H1 (cell line): ENCODE data around the gene DNAJC16.

Experiments
- CEBPB ChIP-seq: IDR thresholded peaks from 2 replicates; pipeline ENCODE4 v1.6.1; 2012; ENCODE audit warnings: low read depth, low read length
- CTCF ChIP-seq, 3 experiments: IDR thresholded peaks; 1 replicate in 2 of 3; 2 replicates in 1 of 3; pipeline versions ENCODE4 v1.5.1 to v1.6.1; 2011; ENCODE audit warnings: low read length in 3 of 3, mild to moderate bottlenecking in 3 of 3, inconsistent platforms in 2 of 3, low read depth in 1 of 3, moderate library complexity in 1 of 3; ENCODE audit not compliant: insufficient read depth in 1 of 3; ENCODE audit errors: control extremely low read depth in 1 of 3
- MAX ChIP-seq: IDR thresholded peaks from 2 replicates; pipeline ENCODE4 v1.6.1; 2012; ENCODE audit warnings: inconsistent platforms
- SP1 ChIP-seq: IDR thresholded peaks from 2 replicates; pipeline ENCODE4 v1.6.1; 2011; ENCODE audit warnings: low read depth, low read length
- USF2 ChIP-seq: IDR thresholded peaks from 2 replicates; pipeline ENCODE4 v1.6.1; 2011; ENCODE audit warnings: low read length, improper control_type of control experiment

GRCh38 chr1:15558516-15558915 lies 31.9 kb downstream of the DNAJC16 start:
- TF ChIP-seq CEBPB (no peak), SP1 (no peak), USF2 (no peak), MAX (no peak), CTCF (IDR thresholded peaks at IDR 0.05; ENCODE audit: control extremely low read depth in 1 of 3, insufficient read depth in 1 of 3, low read depth in 1 of 3, low read length in 3 of 3) (no peak)
